Peyer's patch (tissue), 4 donors: ENCODE results near the gene WBP2.

ENCODE experiments used
- POLR2A ChIP-seq, 2 donors: fragments of 450-650 bp; IDR thresholded peaks; one replicate each; pipeline ENCODE4 v1.5.1; 2017; ENCODE audit warnings: antibody characterized with exemption in 2 of 2, mild to moderate bottlenecking in 2 of 2, moderate library complexity in 2 of 2
- TF ChIP-seq, protein P1 (sequence below), 6 experiments: fragments of 450-650 bp in 4 of 6; fragments of 200-600 bp in 2 of 6; sonication (generic) in 1 of 6; IDR thresholded peaks; one replicate each; pipeline ENCODE4 v1.5.1; 2017 to 2019; ENCODE audit warnings: antibody characterized with exemption in 6 of 6, mild to moderate bottlenecking in 3 of 6, moderate library complexity in 1 of 6

DNA sequence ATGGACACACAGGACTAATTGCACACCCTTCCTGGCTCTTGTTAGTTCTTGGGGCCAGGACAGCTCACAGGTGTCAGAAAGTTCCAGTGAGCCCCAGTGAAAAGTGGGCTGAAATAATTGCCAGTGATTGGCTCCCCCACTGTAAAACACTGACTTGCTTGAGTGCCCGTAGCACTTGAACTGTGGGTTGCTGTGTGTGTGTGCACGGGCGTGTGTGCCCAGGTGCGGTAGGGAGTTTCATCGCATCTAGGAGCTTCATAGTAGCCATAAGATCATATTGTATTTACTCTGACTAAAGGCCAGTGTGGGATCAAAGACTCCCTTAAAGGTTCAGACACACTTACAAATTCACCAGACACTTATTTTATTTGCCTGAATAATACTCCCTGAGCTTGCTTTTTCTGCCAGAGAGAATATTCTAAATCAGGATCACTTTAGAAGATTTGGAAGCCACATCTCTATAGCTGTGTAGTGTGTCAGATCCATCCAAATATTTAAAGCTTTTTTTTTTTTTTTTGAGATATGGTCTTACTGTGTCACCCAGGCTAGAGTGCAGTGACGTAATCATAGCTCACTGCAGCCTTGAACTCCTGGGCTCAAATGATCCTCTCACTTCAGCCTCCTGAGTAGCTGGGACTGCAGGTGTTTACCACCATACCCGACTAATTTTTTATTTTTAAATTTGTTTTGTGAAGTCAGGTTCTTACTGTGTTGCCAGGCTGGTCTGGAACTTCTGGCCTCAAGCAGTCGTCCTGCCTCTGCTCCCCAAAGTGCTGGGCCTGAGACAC lies 59.1 kb downstream of the WBP2 start:
- no peak for TF ChIP-seq POLR2A (IDR thresholded peaks at IDR 0.05)
- TF ChIP-seq, protein P1, sequence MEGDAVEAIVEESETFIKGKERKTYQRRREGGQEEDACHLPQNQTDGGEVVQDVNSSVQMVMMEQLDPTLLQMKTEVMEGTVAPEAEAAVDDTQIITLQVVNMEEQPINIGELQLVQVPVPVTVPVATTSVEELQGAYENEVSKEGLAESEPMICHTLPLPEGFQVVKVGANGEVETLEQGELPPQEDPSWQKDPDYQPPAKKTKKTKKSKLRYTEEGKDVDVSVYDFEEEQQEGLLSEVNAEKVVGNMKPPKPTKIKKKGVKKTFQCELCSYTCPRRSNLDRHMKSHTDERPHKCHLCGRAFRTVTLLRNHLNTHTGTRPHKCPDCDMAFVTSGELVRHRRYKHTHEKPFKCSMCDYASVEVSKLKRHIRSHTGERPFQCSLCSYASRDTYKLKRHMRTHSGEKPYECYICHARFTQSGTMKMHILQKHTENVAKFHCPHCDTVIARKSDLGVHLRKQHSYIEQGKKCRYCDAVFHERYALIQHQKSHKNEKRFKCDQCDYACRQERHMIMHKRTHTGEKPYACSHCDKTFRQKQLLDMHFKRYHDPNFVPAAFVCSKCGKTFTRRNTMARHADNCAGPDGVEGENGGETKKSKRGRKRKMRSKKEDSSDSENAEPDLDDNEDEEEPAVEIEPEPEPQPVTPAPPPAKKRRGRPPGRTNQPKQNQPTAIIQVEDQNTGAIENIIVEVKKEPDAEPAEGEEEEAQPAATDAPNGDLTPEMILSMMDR (IDR thresholded peaks at IDR 0.05) = no peak
